ENCODE results near the gene PLXNA1.

The PLXNA1 gene

GRCh38 chr3:126937973-126938372, 44.9 kb upstream of the PLXNA1 start:
- POLR2A ChIA-PET: no interaction called here
- no peak for DNase-seq (ENCODE audit: extremely low spot score)
- TF ChIP-seq NFRKB (IDR thresholded peaks at IDR 0.05): no peak
- TF ChIP-seq ZNF384 (IDR thresholded peaks at IDR 0.05): no peak
- TF ChIP-seq FOXA1 (IDR thresholded peaks at IDR 0.05): no peak
- no peak for TF ChIP-seq HDGF (IDR thresholded peaks at IDR 0.05; ENCODE audit: borderline replicate concordance)
- CTCF ChIA-PET: no interaction called here

- TF ChIP-seq FOXM1 (IDR thresholded peaks at IDR 0.05; ENCODE audit: borderline replicate concordance): no peak
- no peak for TF ChIP-seq NFRKB (IDR thresholded peaks at IDR 0.05)
- TF ChIP-seq BHLHE40 (IDR thresholded peaks at IDR 0.05; ENCODE audit: borderline replicate concordance): no peak
- TF ChIP-seq CTBP1 (IDR thresholded peaks at IDR 0.05; ENCODE audit: borderline replicate concordance): no peak
- no peak for TF ChIP-seq FOXK2 (IDR thresholded peaks at IDR 0.05)
- no peak for TF ChIP-seq ARNT (IDR thresholded peaks at IDR 0.05)
- no peak for TF ChIP-seq FOXA1 (IDR thresholded peaks at IDR 0.05)
- no peak for TF ChIP-seq HDGF (IDR thresholded peaks at IDR 0.05; ENCODE audit: borderline replicate concordance)
- TF ChIP-seq ZNF384 (IDR thresholded peaks at IDR 0.05): no peak
- no peak for TF ChIP-seq L3MBTL2 (conservative IDR thresholded peaks at IDR 0.05)
- no peak for TF ChIP-seq ELF4 (IDR thresholded peaks at IDR 0.05)
- no peak for TF ChIP-seq PKNOX1 (IDR thresholded peaks at IDR 0.05)
- TF ChIP-seq LEF1 (IDR thresholded peaks at IDR 0.05; ENCODE audit: borderline replicate concordance): no peak
- no peak for TF ChIP-seq TARDBP (IDR thresholded peaks at IDR 0.05)
- TF ChIP-seq SUZ12 (IDR thresholded peaks at IDR 0.05): no peak
- no peak for TF ChIP-seq SP1 (IDR thresholded peaks at IDR 0.05)
- ChIA-PET CTCF (interaction anchor here (0.7 kb wide), 1 partner anchor 186 kb away, joined by 3 read pairs; no protein-coding TSS in a partner anchor), POLR2A (interaction anchor here (0.6 kb wide), 1 partner anchor 1639 kb away, joined by 4 read pairs; no protein-coding TSS in a partner anchor)
- no peak for DNase-seq (ENCODE audit: extremely low spot score)
Observed at GRCh38 chr3:126938520-126939337, 44.2 kb upstream of the PLXNA1 start.

- POLR2A ChIA-PET: interaction anchor here (0.6 kb wide), 1 partner anchor 1639 kb away, joined by 4 read pairs; no protein-coding TSS in a partner anchor
- DNase-seq (ENCODE audit: extremely low spot score): no peak
- TF ChIP-seq FOXM1 (IDR thresholded peaks at IDR 0.05; ENCODE audit: borderline replicate concordance): no peak
- no peak for TF ChIP-seq NFRKB (IDR thresholded peaks at IDR 0.05)
- TF ChIP-seq BHLHE40 (IDR thresholded peaks at IDR 0.05; ENCODE audit: borderline replicate concordance): no peak
- TF ChIP-seq LEF1 (IDR thresholded peaks at IDR 0.05; ENCODE audit: borderline replicate concordance): no peak
- TF ChIP-seq ELF4 (IDR thresholded peaks at IDR 0.05): no peak
- no peak for TF ChIP-seq FOXK2 (IDR thresholded peaks at IDR 0.05)
- TF ChIP-seq SUZ12 (IDR thresholded peaks at IDR 0.05): no peak
- no peak for TF ChIP-seq L3MBTL2 (conservative IDR thresholded peaks at IDR 0.05)
- no peak for TF ChIP-seq PKNOX1 (IDR thresholded peaks at IDR 0.05)
- no peak for TF ChIP-seq ARNT (IDR thresholded peaks at IDR 0.05)
- TF ChIP-seq HDGF (IDR thresholded peaks at IDR 0.05; ENCODE audit: borderline replicate concordance): no peak
- TF ChIP-seq CTBP1 (IDR thresholded peaks at IDR 0.05; ENCODE audit: borderline replicate concordance): no peak
- CTCF ChIA-PET: interaction anchor here (0.7 kb wide), 1 partner anchor 187 kb away, joined by 3 read pairs; no protein-coding TSS in a partner anchor
Observed at GRCh38 chr3:126939338-126939718, 43.6 kb upstream of the PLXNA1 start.

GRCh38 chr3:126939733-126940132, 43.2 kb upstream of the PLXNA1 start:
- TF ChIP-seq TARDBP (IDR thresholded peaks at IDR 0.05) (no peak), FOXK2 (IDR thresholded peaks at IDR 0.05) (no peak), L3MBTL2 (conservative IDR thresholded peaks at IDR 0.05) (no peak), LEF1 (IDR thresholded peaks at IDR 0.05; ENCODE audit: borderline replicate concordance) (no peak)
- POLR2A ChIA-PET: no interaction called here
- no peak for DNase-seq (ENCODE audit: extremely low spot score)
- CTCF ChIA-PET: interaction anchor here (0.7 kb wide), 1 partner anchor 187 kb away, joined by 3 read pairs; no protein-coding TSS in a partner anchor

- TF ChIP-seq ARNT (IDR thresholded peaks at IDR 0.05): no peak
- TF ChIP-seq ZNF384 (IDR thresholded peaks at IDR 0.05): no peak
- no peak for TF ChIP-seq ELF4 (IDR thresholded peaks at IDR 0.05)
- TF ChIP-seq SUZ12 (IDR thresholded peaks at IDR 0.05): no peak
- TF ChIP-seq L3MBTL2 (conservative IDR thresholded peaks at IDR 0.05): no peak
- TF ChIP-seq SP1 (IDR thresholded peaks at IDR 0.05): no peak
- TF ChIP-seq TARDBP (IDR thresholded peaks at IDR 0.05): no peak
- no peak for TF ChIP-seq LEF1 (IDR thresholded peaks at IDR 0.05; ENCODE audit: borderline replicate concordance)
- no peak for TF ChIP-seq FOXM1 (IDR thresholded peaks at IDR 0.05; ENCODE audit: borderline replicate concordance)
- TF ChIP-seq CTBP1 (IDR thresholded peaks at IDR 0.05; ENCODE audit: borderline replicate concordance): no peak
- TF ChIP-seq FOXA1 (IDR thresholded peaks at IDR 0.05): no peak
- no peak for TF ChIP-seq PKNOX1 (IDR thresholded peaks at IDR 0.05)
- no peak for DNase-seq (ENCODE audit: extremely low spot score)
- POLR2A ChIA-PET: no interaction called here
- CTCF ChIA-PET: no interaction called here
Observed at GRCh38 chr3:126941721-126942270, 41.1 kb upstream of the PLXNA1 start.
